A673 (cell line): ENCODE results near the gene TBC1D4. TPM values are rescaled to one million over a fixed set of nuclear protein-coding genes. Genes with fewer than 3 reads are reported as not detected.

Experiments used
- BruUV-seq: library from RNA; stranded (reverse); fragments of 400-500 nt; replicated peaks from 2 replicates; lab custom pipeline; 2021; lab: Mats Ljungman, UMichigan
- CTCF ChIA-PET: fragments of 300-600 bp; sonication (Branson Sonifier 250); formaldehyde crosslinking; loops from one replicate; lab custom pipeline; 2022; ENCODE audit warnings: antibody characterized with exemption; lab: Charles Lee
- POLR2A ChIA-PET: fragments of 300-600 bp; sonication (Branson Sonifier 250); formaldehyde crosslinking; loops from one replicate; lab custom pipeline; 2022; ENCODE audit warnings: antibody characterized with exemption; ENCODE audit not compliant: low non-redundant PET; lab: Charles Lee
- DNase-seq: peaks from one replicate; pipeline ENCODE4 v3.0.0-alpha.2; 2015; ENCODE audit warnings: low spot score
- H3K27ac ChIP-seq: fragments of 200-600 bp; sonication (generic); 2 replicates; pipeline ENCODE4 v1.5.1; 2016; ENCODE audit warnings: mixed run types, low read depth, mild to moderate bottlenecking, mixed read lengths, antibody characterized with exemption, low read length; ENCODE audit not compliant: poor library complexity, severe bottlenecking
- H3K27me3 ChIP-seq: fragments of 200-600 bp; sonication (generic); replicated peaks from 2 replicates; pipeline ENCODE4 v1.6.1; 2017; ENCODE audit warnings: mixed run types, low read depth, mild to moderate bottlenecking, mixed read lengths, antibody characterized with exemption, low read length; ENCODE audit not compliant: insufficient read depth, poor library complexity
- H3K36me3 ChIP-seq: fragments of 200-600 bp; sonication (generic); 2 replicates; pipeline ENCODE4 v1.6.1; 2016; ENCODE audit warnings: mixed run types, mild to moderate bottlenecking, mixed read lengths, antibody characterized with exemption, low read length; ENCODE audit not compliant: insufficient read depth, poor library complexity, severe bottlenecking
- H3K4me1 ChIP-seq: fragments of 200-600 bp; sonication (generic); 2 replicates; pipeline ENCODE4 v1.6.1; 2017; ENCODE audit warnings: mixed run types, mild to moderate bottlenecking, mixed read lengths, antibody characterized with exemption, low read length; ENCODE audit not compliant: insufficient read depth, poor library complexity, severe bottlenecking
- H3K4me3 ChIP-seq: fragments of 200-600 bp; sonication (generic); 2 replicates; pipeline ENCODE4 v1.5.1; 2016; ENCODE audit warnings: low read depth, mixed run types, mild to moderate bottlenecking, mixed read lengths, low read length; ENCODE audit not compliant: poor library complexity, severe bottlenecking
- H3K9me3 ChIP-seq: fragments of 200-600 bp; sonication (generic); 2 replicates; pipeline ENCODE4 v1.6.1; 2016; ENCODE audit warnings: mixed run types, low read depth, mild to moderate bottlenecking, mixed read lengths, antibody characterized with exemption, low read length; ENCODE audit not compliant: poor library complexity, severe bottlenecking
- EZH2 ChIP-seq: fragments of 200-600 bp; sonication (generic); IDR thresholded peaks from 2 replicates; pipeline ENCODE4 v1.6.1; 2017; ENCODE audit warnings: borderline replicate concordance, low read depth, mild to moderate bottlenecking, mixed read lengths, antibody characterized with exemption, low read length; ENCODE audit not compliant: poor library complexity, severe bottlenecking
- intact Hi-C: fragments of 100-400 bp; cut with micrococcal nuclease; formaldehyde crosslinking; loops from one replicate; pipeline ENCODE4 v1.10.0; 2022; ENCODE audit not compliant: unreplicated experiment
- total RNA-seq: library from RNA; stranded (reverse); gene quantifications from 2 replicates; pipeline ENCODE4 v1.2.3, GENCODE V29; 2021
- TF ChIP-seq, protein P1 (sequence below): fragments of 300-800, 200-600 bp; sonication (generic); conservative IDR thresholded peaks from 2 replicates; pipeline ENCODE4 v1.5.1; 2017; ENCODE audit warnings: low read depth, mild to moderate bottlenecking, antibody characterized with exemption, low read length, moderate library complexity, mixed read lengths

The TBC1D4 gene
- total RNA-seq, 1 experiment from 2014 or later, result 9.8 TPM

GRCh38 chr13:75521956-75522355 is 40.0 kb upstream of the TBC1D4 start:
- Histone ChIP-seq H3K27me3 (no peaks in the 10 kb centered on the region), H3K36me3 (peaks cover 2% of the 10 kb centered on the region), H3K9me3 (no peaks in the 10 kb centered on the region), H3K27ac (no peak overlapping the region), H3K4me1 (peaks cover 4% of the 10 kb centered on the region), H3K4me3 (no peak overlapping the region)
- TF ChIP-seq, protein P1, sequence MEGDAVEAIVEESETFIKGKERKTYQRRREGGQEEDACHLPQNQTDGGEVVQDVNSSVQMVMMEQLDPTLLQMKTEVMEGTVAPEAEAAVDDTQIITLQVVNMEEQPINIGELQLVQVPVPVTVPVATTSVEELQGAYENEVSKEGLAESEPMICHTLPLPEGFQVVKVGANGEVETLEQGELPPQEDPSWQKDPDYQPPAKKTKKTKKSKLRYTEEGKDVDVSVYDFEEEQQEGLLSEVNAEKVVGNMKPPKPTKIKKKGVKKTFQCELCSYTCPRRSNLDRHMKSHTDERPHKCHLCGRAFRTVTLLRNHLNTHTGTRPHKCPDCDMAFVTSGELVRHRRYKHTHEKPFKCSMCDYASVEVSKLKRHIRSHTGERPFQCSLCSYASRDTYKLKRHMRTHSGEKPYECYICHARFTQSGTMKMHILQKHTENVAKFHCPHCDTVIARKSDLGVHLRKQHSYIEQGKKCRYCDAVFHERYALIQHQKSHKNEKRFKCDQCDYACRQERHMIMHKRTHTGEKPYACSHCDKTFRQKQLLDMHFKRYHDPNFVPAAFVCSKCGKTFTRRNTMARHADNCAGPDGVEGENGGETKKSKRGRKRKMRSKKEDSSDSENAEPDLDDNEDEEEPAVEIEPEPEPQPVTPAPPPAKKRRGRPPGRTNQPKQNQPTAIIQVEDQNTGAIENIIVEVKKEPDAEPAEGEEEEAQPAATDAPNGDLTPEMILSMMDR, result no peak
- no peak for TF ChIP-seq EZH2
- intact Hi-C loops, result no loop called here
- DNase-seq, result no peak
- CTCF ChIA-PET, result no interaction called here
- POLR2A ChIA-PET, result no interaction called here
- no TSS peak for BruUV-seq

DNA sequence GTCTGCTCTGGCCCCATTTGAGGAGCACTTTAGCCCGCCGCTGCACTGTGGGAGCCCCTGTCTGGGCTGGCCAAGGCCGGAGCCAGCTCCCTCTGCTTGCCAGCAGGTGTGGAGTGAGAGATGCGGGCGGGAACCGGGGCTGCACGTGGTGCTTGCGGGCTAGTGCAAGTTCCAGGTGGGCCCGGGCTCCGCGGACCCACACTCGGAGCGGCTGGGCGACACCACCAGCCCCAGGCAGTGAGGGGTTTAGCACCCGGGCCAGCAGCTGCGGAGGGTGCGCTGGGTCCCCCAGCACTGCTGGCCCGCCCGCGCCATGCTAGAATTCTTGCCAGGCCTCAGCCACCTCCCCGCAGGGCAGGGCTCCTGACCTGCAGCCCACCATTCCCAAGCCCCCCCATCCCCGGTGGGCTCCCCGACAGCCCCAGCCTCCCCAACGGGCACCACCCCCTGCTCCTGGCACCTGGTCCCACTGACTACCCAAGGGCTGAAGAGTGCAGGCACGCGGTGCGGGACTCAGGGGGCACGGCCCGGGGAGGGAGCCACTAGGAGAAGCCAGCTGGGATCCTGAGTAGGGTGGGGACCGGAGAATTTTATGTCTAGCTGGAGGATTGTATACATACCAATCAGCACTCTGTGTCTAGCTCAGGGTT is 36.6 kb upstream of the TBC1D4 start:
- ChIA-PET POLR2A (no interaction called here), CTCF (no interaction called here)
- no TSS peak for BruUV-seq
- intact Hi-C loops, result no loop called here
- Histone ChIP-seq H3K36me3 (no peaks in the 10 kb centered on the region), H3K4me1 (no peaks in the 10 kb centered on the region), H3K9me3 (no peaks in the 10 kb centered on the region), H3K27me3 (no peaks in the 10 kb centered on the region), H3K4me3 (no peak overlapping the region), H3K27ac (no peak overlapping the region)
- no peak for TF ChIP-seq EZH2
- TF ChIP-seq, protein P1, result no peak
- DNase-seq, result no peak

DNA sequence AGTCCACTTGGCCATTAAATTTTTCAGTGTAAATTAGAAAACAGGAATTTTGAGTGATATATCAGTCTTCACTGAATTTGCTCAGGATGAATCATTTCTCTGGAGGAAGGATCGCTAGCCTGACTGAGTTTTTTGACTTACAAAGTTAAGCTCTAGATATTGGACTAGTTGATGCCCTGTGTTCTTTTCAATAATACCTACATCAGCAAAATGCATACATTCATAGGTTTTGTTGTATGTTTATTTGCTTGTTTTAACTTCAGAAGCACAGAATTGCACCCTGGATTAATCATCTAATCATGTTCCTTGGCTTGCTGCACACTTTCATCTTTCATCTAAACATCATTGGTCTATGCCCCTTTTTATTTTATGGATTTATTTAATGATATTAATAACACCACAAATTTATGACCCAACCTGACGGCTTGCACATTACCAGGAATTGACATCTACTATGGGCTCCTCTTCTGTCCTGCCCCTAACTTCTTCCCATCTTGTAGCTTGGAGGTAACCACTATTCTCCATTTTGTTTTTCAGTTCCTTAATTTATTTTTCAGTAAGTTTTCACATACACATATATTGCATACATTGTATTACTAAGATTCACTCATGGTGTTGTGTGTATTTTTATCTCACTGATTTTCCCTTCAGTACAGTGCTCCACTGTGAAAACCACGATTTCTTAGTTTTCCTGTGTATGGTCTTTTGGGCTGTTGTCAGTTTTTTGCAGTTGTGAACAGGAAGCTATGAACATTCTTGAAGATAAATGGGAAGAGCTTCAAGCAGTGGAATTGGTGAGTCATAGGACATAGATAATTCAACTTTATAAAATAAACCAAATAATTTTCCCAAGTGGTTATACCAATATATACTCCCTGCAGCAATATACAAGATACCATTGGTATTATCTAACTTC is 32.4 kb upstream of the TBC1D4 start:
- H3K9me3 ChIP-seq, result no peaks in the 10 kb centered on the region
- DNase-seq, result no peak
- H3K27me3 ChIP-seq, result no peaks in the 10 kb centered on the region
- no peak overlapping the region for H3K27ac ChIP-seq
- intact Hi-C loops, result no loop called here
- TF ChIP-seq EZH2, result no peak
- TF ChIP-seq, protein P1, result no peak
- H3K4me1 ChIP-seq, result no peaks in the 10 kb centered on the region
- POLR2A ChIA-PET, result no interaction called here
- CTCF ChIA-PET, result no interaction called here
- H3K4me3 ChIP-seq, result no peak overlapping the region
- H3K36me3 ChIP-seq, result no peaks in the 10 kb centered on the region
- no TSS peak for BruUV-seq
